ENCODE data around the gene YY1AP1.

- TF ChIP-seq PBX3 (IDR thresholded peaks at IDR 0.05) (no peak), POLR2AphosphoS5 (IDR thresholded peaks at IDR 0.05; ENCODE audit: low read depth, low read length) (no peak), CTCF (IDR thresholded peaks at IDR 0.05) (no peak), SMC3 (IDR thresholded peaks at IDR 0.05; ENCODE audit: low read depth, low read length) (no peak)
- TF ChIP-seq, protein P1, sequence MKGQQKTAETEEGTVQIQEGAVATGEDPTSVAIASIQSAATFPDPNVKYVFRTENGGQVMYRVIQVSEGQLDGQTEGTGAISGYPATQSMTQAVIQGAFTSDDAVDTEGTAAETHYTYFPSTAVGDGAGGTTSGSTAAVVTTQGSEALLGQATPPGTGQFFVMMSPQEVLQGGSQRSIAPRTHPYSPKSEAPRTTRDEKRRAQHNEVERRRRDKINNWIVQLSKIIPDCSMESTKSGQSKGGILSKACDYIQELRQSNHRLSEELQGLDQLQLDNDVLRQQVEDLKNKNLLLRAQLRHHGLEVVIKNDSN (IDR thresholded peaks at IDR 0.05; ENCODE audit: borderline replicate concordance, low read depth): no peak
- TF ChIP-seq, protein P2, sequence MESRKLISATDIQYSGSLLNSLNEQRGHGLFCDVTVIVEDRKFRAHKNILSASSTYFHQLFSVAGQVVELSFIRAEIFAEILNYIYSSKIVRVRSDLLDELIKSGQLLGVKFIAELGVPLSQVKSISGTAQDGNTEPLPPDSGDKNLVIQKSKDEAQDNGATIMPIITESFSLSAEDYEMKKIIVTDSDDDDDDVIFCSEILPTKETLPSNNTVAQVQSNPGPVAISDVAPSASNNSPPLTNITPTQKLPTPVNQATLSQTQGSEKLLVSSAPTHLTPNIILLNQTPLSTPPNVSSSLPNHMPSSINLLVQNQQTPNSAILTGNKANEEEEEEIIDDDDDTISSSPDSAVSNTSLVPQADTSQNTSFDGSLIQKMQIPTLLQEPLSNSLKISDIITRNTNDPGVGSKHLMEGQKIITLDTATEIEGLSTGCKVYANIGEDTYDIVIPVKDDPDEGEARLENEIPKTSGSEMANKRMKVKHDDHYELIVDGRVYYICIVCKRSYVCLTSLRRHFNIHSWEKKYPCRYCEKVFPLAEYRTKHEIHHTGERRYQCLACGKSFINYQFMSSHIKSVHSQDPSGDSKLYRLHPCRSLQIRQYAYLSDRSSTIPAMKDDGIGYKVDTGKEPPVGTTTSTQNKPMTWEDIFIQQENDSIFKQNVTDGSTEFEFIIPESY (IDR thresholded peaks at IDR 0.05; ENCODE audit: borderline replicate concordance, low read depth): no peak
- TF ChIP-seq, protein P3, sequence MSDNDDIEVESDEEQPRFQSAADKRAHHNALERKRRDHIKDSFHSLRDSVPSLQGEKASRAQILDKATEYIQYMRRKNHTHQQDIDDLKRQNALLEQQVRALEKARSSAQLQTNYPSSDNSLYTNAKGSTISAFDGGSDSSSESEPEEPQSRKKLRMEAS (IDR thresholded peaks at IDR 0.05; ENCODE audit: low read depth): no peak
Observed at GRCh38 chr1:155649676-155650075, 38.9 kb downstream of the YY1AP1 start.

Measured in SK-N-SH (cell line).